Activated naive CD4-positive, alpha-beta T cell treated with anti-CD3 and anti-CD28 coated beads, Interleukin-2, amount 50 U/mL, for 72 hours (primary cell): Measurements from ENCODE around the gene TMEM53. TPM values are rescaled to one million over a fixed set of nuclear protein-coding genes. Genes with fewer than 3 reads are reported as not detected.
A peak's percentile ranks its signal among the peaks of the same experiment; 100 is the strongest.

ENCODE experiments used
- ATAC-seq, 2 donors: fragments of 150-1000 bp; cut with Tn5 transposase; 2 replicates each; pipeline ENCODE4 v1.10.0; 2021; ENCODE audit warnings: mild to moderate bottlenecking in 2 of 2, moderate library complexity in 2 of 2
- DNase-seq, 2 donors: peaks; one replicate each; pipeline ENCODE4 v3.0.0; 2021 to 2022; ENCODE audit warnings: low spot score in 2 of 2
- H3K27ac Mint-ChIP-seq, 2 donors: one replicate each; pipeline ENCODE4 v1.8.0; 2022; ENCODE audit warnings: mild to moderate bottlenecking in 2 of 2, mixed read lengths in 2 of 2
- H3K36me3 Mint-ChIP-seq, 2 donors: one replicate each; pipeline ENCODE4 v1.8.0; 2022; ENCODE audit warnings: mixed read lengths in 2 of 2
- H3K9me3 Mint-ChIP-seq, 2 donors: one replicate each; pipeline ENCODE4 v1.8.0; 2022; ENCODE audit warnings: mixed read lengths in 2 of 2
- total RNA-seq, 2 donors: library from RNA; stranded (reverse); gene quantifications; one replicate each; pipeline ENCODE4 v1.2.3, GENCODE V29; 2022

The TMEM53 gene
- total RNA-seq, 2 donors from 2014 or later = 4.4 to 5.2 TPM

DNA sequence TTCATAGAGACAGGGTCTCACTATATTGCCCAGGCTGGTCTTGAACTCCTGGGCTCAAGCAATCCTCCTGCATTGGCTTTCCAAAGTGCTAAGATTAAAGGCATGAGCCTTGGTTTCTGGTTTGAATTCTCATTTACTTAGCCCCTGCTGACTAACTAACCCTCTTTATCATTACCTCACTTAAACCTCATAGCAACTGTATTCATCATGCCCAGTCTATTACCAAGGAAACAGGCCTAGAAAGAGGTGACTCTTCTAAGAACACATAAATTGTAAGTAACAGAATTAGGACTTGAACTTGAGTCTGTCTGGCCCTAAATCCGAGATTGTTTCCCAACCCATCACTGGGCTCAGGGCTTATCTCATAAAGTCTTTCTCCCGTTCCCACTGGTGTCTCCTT lies 44.2 kb downstream of the TMEM53 start:
- no peak for DNase-seq
- no peak for ATAC-seq
- peaks cover 12 to 20% of the 10 kb centered on the region in 2 donors for H3K36me3 Mint-ChIP-seq
- H3K9me3 Mint-ChIP-seq = peaks cover 8 to 9% of the 10 kb centered on the region in 2 donors
- peak overlapping the region in 1 of 2 donors; percentile 97 for H3K27ac Mint-ChIP-seq

- ATAC-seq = no peak
These were observed 45.1 kb downstream of the TMEM53 start for GRCh38 chr1:44628962-44629756.

GRCh38 chr1:44625348-44625747 lies 48.9 kb downstream of the TMEM53 start:
- Mint-ChIP-seq H3K27ac (no peak overlapping the region), H3K36me3 (no peaks in the 10 kb centered on the region), H3K9me3 (peaks cover 2 to 3% of the 10 kb centered on the region in 2 donors)
- DNase-seq (no peak), ATAC-seq (no peak)

More at GRCh38 chr1:44628962-44629756, 45.1 kb downstream of the TMEM53 start:
- no peak for DNase-seq
- H3K9me3 Mint-ChIP-seq = peaks cover 8 to 9% of the 10 kb centered on the region in 2 donors
- H3K27ac Mint-ChIP-seq = no peak overlapping the region
- H3K36me3 Mint-ChIP-seq = peaks cover 6 to 12% of the 10 kb centered on the region in 2 donors

- no peaks in the 10 kb centered on the region for H3K9me3 Mint-ChIP-seq
- ATAC-seq = no peak
- peak overlapping the region in 1 of 2 donors; percentile 56 for H3K27ac Mint-ChIP-seq
- no peak for DNase-seq
- no peaks in the 10 kb centered on the region for H3K36me3 Mint-ChIP-seq
These were observed 49.9 kb downstream of the TMEM53 start for GRCh38 chr1:44624268-44624901.

DNA sequence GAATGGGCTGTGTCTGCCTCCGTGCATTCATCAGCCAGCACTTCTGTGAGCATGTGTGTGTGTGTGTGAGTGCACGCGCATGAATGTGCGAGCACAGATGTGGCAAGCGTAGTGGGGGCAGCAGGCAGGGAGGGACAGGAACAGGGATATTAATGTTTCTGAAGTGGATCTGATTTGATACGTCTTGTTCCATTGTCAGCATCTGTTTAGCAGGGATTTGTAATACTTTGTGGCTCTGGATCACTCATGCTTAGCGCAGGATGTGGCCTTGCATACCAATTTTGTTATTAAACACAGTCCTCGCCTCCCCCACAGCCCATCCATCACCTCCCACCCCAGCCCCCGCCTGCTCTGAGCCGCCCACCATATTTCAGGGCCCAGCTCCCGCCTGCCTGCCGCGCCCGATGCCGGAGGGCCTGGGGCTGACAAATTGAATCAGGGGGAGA lies 52.4 kb downstream of the TMEM53 start:
- Mint-ChIP-seq H3K27ac (no peak overlapping the region), H3K36me3 (no peaks in the 10 kb centered on the region), H3K9me3 (no peaks in the 10 kb centered on the region)
- no peak for DNase-seq
- ATAC-seq = no peak

- no peak overlapping the region for H3K27ac Mint-ChIP-seq
- H3K9me3 Mint-ChIP-seq = no peaks in the 10 kb centered on the region
- no peaks in the 10 kb centered on the region for H3K36me3 Mint-ChIP-seq
- ATAC-seq = no peak
- no peak for DNase-seq
These were observed 54.2 kb downstream of the TMEM53 start for GRCh38 chr1:44620072-44620471.

GRCh38 chr1:44619261-44619900 lies 54.9 kb downstream of the TMEM53 start:
- no peaks in the 10 kb centered on the region for H3K9me3 Mint-ChIP-seq
- DNase-seq = no peak
- H3K27ac Mint-ChIP-seq = no peak overlapping the region
- ATAC-seq = no peak
- no peaks in the 10 kb centered on the region for H3K36me3 Mint-ChIP-seq

DNA sequence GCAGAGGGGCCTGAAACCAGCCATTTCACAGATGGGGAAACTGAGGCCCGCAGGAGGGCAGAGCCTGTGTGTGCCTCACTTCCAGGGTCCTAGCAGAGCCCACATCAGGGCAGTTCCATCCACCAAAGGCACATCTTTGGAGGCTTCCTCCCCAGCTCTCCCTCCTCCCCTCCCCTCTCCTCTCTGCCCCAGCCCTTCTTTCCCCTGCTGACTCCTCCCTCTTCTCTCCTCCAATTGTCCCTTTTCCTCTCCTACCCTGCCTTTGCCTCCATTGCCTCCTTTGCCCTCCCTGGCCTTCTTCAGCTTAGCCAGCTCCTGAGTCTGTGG lies 56.6 kb downstream of the TMEM53 start:
- ATAC-seq = no peak

DNA sequence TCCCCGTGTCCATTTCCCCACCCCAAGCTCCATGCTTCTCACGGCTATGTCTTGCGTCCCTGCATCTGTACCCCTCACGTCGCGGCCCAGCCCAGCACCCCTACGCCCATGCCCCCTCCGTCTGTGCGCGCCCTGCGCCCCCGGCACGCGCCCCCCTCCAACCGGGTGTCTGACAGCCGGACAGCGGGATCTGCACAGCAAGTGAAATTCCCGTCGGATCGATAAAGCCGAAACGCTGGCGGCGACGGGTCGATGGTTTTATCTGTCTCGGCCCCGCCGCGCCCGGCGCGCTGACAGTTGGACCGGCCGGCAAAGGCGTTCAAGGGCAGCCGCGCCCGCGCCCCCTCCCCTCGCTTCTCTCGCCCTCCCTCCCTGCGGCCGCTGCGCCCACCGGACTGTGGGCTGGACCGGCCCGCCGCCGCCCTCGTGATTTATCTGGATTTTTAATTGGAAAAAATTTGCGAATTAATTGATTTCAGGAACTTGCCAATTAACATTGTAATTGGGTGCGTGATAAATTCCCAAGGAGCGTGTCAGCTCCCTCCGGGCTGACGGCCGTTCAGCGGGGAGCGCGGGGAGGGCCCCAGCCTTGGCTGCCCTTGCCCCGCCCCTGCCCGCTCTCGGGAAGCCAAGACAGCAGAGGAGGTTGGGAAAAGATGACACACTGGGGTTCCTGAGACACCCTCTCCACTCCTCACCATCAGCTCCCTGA lies 57.1 kb downstream of the TMEM53 start:
- Mint-ChIP-seq H3K27ac (no peak overlapping the region), H3K36me3 (no peaks in the 10 kb centered on the region), H3K9me3 (no peaks in the 10 kb centered on the region)
- DNase-seq (no peak), ATAC-seq (no peak)

More for the DNA sequence above, 56.6 kb downstream of the TMEM53 start:
- Mint-ChIP-seq H3K27ac (no peak overlapping the region), H3K9me3 (no peaks in the 10 kb centered on the region), H3K36me3 (no peaks in the 10 kb centered on the region)
- DNase-seq = no peak

- H3K36me3 Mint-ChIP-seq = no peaks in the 10 kb centered on the region
- no peak for DNase-seq
- no peak for ATAC-seq
- H3K27ac Mint-ChIP-seq = no peak overlapping the region
- H3K9me3 Mint-ChIP-seq = no peaks in the 10 kb centered on the region
These were observed 57.8 kb downstream of the TMEM53 start for GRCh38 chr1:44616284-44616990.

GRCh38 chr1:44613941-44614340 lies 60.3 kb downstream of the TMEM53 start:
- DNase-seq (no peak), ATAC-seq (no peak)
- Mint-ChIP-seq H3K36me3 (no peaks in the 10 kb centered on the region), H3K27ac (no peak overlapping the region), H3K9me3 (no peaks in the 10 kb centered on the region)

DNA sequence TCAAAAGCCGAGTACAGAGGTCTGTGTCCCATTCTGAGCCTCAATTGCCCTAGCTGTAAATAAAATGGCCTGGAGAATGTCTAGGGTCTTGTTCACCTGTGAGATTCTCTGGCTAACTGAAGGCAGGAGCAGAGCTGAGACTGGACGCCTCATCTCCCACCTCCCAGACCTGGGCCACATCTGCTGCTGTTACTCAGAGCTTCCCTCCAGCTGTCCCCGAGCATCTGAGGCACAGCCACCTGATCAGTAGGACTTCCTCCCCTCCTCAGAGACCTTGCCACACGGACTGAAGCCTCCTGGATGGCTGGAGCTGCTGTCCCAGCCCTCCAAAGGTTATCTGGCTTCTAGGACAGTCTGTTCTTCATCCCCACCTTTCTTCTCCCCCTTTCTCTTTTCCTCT lies 62.4 kb downstream of the TMEM53 start:
- no peak for ATAC-seq
- Mint-ChIP-seq H3K9me3 (no peaks in the 10 kb centered on the region), H3K36me3 (no peaks in the 10 kb centered on the region), H3K27ac (no peak overlapping the region)
- no peak for DNase-seq

DNA sequence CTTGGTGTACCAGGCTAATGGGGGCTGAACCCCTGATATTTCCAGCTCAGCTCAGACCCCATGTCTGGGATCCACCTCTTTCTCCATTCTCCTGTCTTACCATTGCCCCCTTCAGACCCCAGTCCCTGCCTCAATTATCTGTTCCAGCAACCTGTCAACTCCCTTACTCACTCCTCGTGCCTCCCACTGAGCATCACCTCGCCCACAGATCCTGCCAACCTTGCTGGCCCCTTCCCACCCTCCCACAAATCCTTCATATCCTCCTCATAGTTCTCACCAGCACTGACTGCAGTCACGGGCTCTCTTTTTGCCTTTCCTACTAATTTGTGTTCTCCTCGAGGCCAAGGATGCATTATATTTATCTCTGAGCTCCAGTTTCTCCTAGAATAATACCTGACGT lies 62.9 kb downstream of the TMEM53 start:
- Mint-ChIP-seq H3K27ac (no peak overlapping the region), H3K9me3 (no peaks in the 10 kb centered on the region), H3K36me3 (no peaks in the 10 kb centered on the region)
- ATAC-seq = no peak
- DNase-seq = no peak

- no peak for ATAC-seq
- no peak for DNase-seq
- H3K36me3 Mint-ChIP-seq = no peaks in the 10 kb centered on the region
- no peaks in the 10 kb centered on the region for H3K9me3 Mint-ChIP-seq
- H3K27ac Mint-ChIP-seq = no peak overlapping the region
These were observed 63.6 kb downstream of the TMEM53 start for GRCh38 chr1:44610527-44611148.

DNA sequence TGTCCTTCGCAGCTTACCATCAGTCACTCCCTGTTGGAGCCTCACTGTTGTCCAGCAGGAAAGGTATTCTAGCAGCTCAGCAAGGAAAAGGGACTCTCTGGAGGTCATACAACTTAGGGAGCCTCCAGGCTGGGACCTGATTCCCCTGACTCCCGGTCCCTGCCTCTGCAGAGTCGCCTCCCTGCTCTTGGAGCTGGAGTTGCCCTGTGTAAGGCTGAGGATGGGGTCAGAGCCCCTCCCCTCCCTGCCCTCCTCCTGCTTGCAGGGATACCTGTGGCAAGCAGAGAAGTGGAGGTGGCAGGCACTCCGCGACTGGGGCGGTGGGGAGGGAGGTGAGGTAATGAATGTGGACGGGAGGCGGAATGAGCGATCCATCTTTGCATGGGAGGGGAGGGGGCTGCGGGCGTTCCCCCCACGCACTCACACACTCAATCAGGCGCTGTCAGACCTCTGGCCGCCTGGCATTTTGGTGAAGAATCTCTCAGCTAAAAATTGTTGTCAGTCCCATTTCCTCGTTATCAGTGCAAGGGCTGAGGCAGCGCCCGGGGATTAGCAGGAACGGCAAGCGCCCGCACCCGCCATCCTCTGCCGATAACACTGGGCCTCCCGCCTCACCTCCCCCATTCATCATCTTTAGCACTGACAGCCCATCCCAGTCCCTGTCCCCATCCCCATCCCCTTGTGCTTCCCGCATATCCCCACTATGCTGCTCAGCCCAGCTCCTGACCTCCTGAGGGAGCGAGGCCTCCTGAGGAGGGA lies 64.3 kb downstream of the TMEM53 start:
- Mint-ChIP-seq H3K36me3 (no peaks in the 10 kb centered on the region), H3K9me3 (no peaks in the 10 kb centered on the region), H3K27ac (no peak overlapping the region)
- DNase-seq (no peak), ATAC-seq (no peak)
